ENCODE measurements around the gene TCEAL2.
"Not testable (repeated sequence)": the region's sequence is repeated elsewhere in the genome, so short reads cannot be mapped to it uniquely, and the experiment has no call there.

The TCEAL2 gene

GRCh38 chrX:102125436-102125835 lies at the start of gene TCEAL2:
TCEAL2 (plus strand) TSS chrX:102125679; CDS start chrX:102126831, 1,152 bp downstream.
- not testable (repeated sequence) for DNase-seq (ENCODE audit: low spot score)

- DNase-seq (ENCODE audit: low spot score): no peak
Observed at GRCh38 chrX:102077426-102077825, 48.1 kb upstream of the TCEAL2 start.

GRCh38 chrX:102085706-102086105 lies 39.8 kb upstream of the TCEAL2 start:
- DNase-seq (ENCODE audit: low spot score): no peak

- DNase-seq (ENCODE audit: low spot score): no peak
Observed at GRCh38 chrX:102113367-102113766, 12.1 kb upstream of the TCEAL2 start.

GRCh38 chrX:102115748-102116147 lies 9.7 kb upstream of the TCEAL2 start:
- DNase-seq (ENCODE audit: low spot score): no peak

GRCh38 chrX:102125014-102125413 lies 465 bp upstream of the TCEAL2 start:
- not testable (repeated sequence) for DNase-seq (ENCODE audit: low spot score)

- DNase-seq (ENCODE audit: low spot score): not testable (repeated sequence)
Observed at GRCh38 chrX:102126080-102126818, 770 bp downstream of the TCEAL2 start.

- no peak for DNase-seq (ENCODE audit: low spot score)
Observed at GRCh38 chrX:102126863-102127262, 1.4 kb downstream of the TCEAL2 start.

GRCh38 chrX:102129473-102129872 lies 4.0 kb downstream of the TCEAL2 start:
- DNase-seq (ENCODE audit: low spot score): no peak

- no peak for DNase-seq (ENCODE audit: low spot score)
Observed at GRCh38 chrX:102138064-102138463, 12.6 kb downstream of the TCEAL2 start.

GRCh38 chrX:102140876-102141275 lies 15.4 kb downstream of the TCEAL2 start:
- DNase-seq (ENCODE audit: low spot score): not testable (repeated sequence)

GRCh38 chrX:102141631-102142030 lies 16.2 kb downstream of the TCEAL2 start:
- DNase-seq (ENCODE audit: low spot score): not testable (repeated sequence)

- not testable (repeated sequence) for DNase-seq (ENCODE audit: low spot score)
Observed at GRCh38 chrX:102142274-102142673, 16.8 kb downstream of the TCEAL2 start, which contains the start of gene TCEAL6. TCEAL6 (minus strand) TSS chrX:102142481.

GRCh38 chrX:102154218-102154860 lies 28.9 kb downstream of the TCEAL2 start:
- DNase-seq (ENCODE audit: low spot score): no peak

GRCh38 chrX:102154900-102155805 lies 29.7 kb downstream of the TCEAL2 start:
- no peak for DNase-seq (ENCODE audit: low spot score)

GRCh38 chrX:102155806-102156179 lies 30.3 kb downstream of the TCEAL2 start, which contains the start of gene BEX5:
BEX5 (minus strand) TSS chrX:102155977; CDS start chrX:102154265, 1,712 bp downstream.
- DNase-seq (ENCODE audit: low spot score): peak; percentile 16

Measured in AG20443 (cell line).